ENCODE results near the gene PALMD. TPM values are rescaled to one million over a fixed set of nuclear protein-coding genes. Genes with fewer than 3 reads are reported as not detected.

PALMD gene
- total RNA-seq, 1 experiment from 2014 or later, result 19.2 TPM

- no peaks in the 10 kb centered on the region for H3K27me3 Mint-ChIP-seq (ENCODE audit: unreplicated experiment)
- CTCF ChIA-PET, result no interaction called here
- no peak for DNase-seq
- H3K36me3 Mint-ChIP-seq (ENCODE audit: insufficient read depth, unreplicated experiment), result no peaks in the 10 kb centered on the region
- H3K27ac Mint-ChIP-seq (ENCODE audit: unreplicated experiment), result no peak overlapping the region
- no peak for TF ChIP-seq CTCF (IDR thresholded peaks at IDR 0.05; ENCODE audit: unreplicated experiment)
- no peaks in the 10 kb centered on the region for H3K9me3 Mint-ChIP-seq (ENCODE audit: low read depth, unreplicated experiment)
- no peak overlapping the region for H3K4me3 Mint-ChIP-seq (ENCODE audit: low read depth, unreplicated experiment)
- no TSS peak for BruUV-seq (replicated peaks)
- peaks cover 16% of the 10 kb centered on the region for H3K4me1 Mint-ChIP-seq (ENCODE audit: low read depth, unreplicated experiment)
- intact Hi-C loops (cut with micrococcal nuclease; ENCODE audit: unreplicated experiment), result no loop called here
These were observed 44.7 kb upstream of the PALMD start for GRCh38 chr1:99601208-99601607.

GRCh38 chr1:99601709-99602403, 44.1 kb upstream of the PALMD start:
- H3K4me1 Mint-ChIP-seq (ENCODE audit: low read depth, unreplicated experiment), result peaks cover 16% of the 10 kb centered on the region
- TF ChIP-seq CTCF (IDR thresholded peaks at IDR 0.05; ENCODE audit: unreplicated experiment), result no peak
- H3K36me3 Mint-ChIP-seq (ENCODE audit: insufficient read depth, unreplicated experiment), result no peaks in the 10 kb centered on the region
- no peaks in the 10 kb centered on the region for H3K9me3 Mint-ChIP-seq (ENCODE audit: low read depth, unreplicated experiment)
- no peaks in the 10 kb centered on the region for H3K27me3 Mint-ChIP-seq (ENCODE audit: unreplicated experiment)
- H3K27ac Mint-ChIP-seq (ENCODE audit: unreplicated experiment), result no peak overlapping the region
- BruUV-seq (replicated peaks), result no TSS peak
- H3K4me3 Mint-ChIP-seq (ENCODE audit: low read depth, unreplicated experiment), result no peak overlapping the region
- CTCF ChIA-PET, result no interaction called here
- DNase-seq, result no peak
- intact Hi-C loops (cut with micrococcal nuclease; ENCODE audit: unreplicated experiment), result no loop called here

- H3K27ac Mint-ChIP-seq (ENCODE audit: unreplicated experiment), result no peak overlapping the region
- H3K4me1 Mint-ChIP-seq (ENCODE audit: low read depth, unreplicated experiment), result peaks cover 16% of the 10 kb centered on the region
- no peaks in the 10 kb centered on the region for H3K9me3 Mint-ChIP-seq (ENCODE audit: low read depth, unreplicated experiment)
- BruUV-seq (replicated peaks), result no TSS peak
- TF ChIP-seq CTCF (IDR thresholded peaks at IDR 0.05; ENCODE audit: unreplicated experiment), result no peak
- no peaks in the 10 kb centered on the region for H3K36me3 Mint-ChIP-seq (ENCODE audit: insufficient read depth, unreplicated experiment)
- CTCF ChIA-PET, result no interaction called here
- no peaks in the 10 kb centered on the region for H3K27me3 Mint-ChIP-seq (ENCODE audit: unreplicated experiment)
- H3K4me3 Mint-ChIP-seq (ENCODE audit: low read depth, unreplicated experiment), result no peak overlapping the region
- no peak for DNase-seq
- intact Hi-C loops (cut with micrococcal nuclease; ENCODE audit: unreplicated experiment), result no loop called here
These were observed 43.4 kb upstream of the PALMD start for GRCh38 chr1:99602404-99602969.

- no TSS peak for BruUV-seq (replicated peaks)
- CTCF ChIA-PET, result no interaction called here
- Mint-ChIP-seq H3K36me3 (ENCODE audit: insufficient read depth, unreplicated experiment) (no peaks in the 10 kb centered on the region), H3K27me3 (ENCODE audit: unreplicated experiment) (no peaks in the 10 kb centered on the region), H3K27ac (ENCODE audit: unreplicated experiment) (no peak overlapping the region), H3K4me3 (ENCODE audit: low read depth, unreplicated experiment) (no peak overlapping the region), H3K9me3 (ENCODE audit: low read depth, unreplicated experiment) (no peaks in the 10 kb centered on the region), H3K4me1 (ENCODE audit: low read depth, unreplicated experiment) (peaks cover 16% of the 10 kb centered on the region)
- no peak for DNase-seq
- TF ChIP-seq CTCF (IDR thresholded peaks at IDR 0.05; ENCODE audit: unreplicated experiment), result no peak
- intact Hi-C loops (cut with micrococcal nuclease; ENCODE audit: unreplicated experiment), result no loop called here
These were observed 42.0 kb upstream of the PALMD start for GRCh38 chr1:99603699-99604560.
